NCI-H2029 (cell line): ENCODE results near the gene PLD3.

Source experiments
- DNase-seq: peaks from one replicate; lab custom pipeline; 2025; lab: John Stamatoyannopoulos, UW

The PLD3 gene, protein sequence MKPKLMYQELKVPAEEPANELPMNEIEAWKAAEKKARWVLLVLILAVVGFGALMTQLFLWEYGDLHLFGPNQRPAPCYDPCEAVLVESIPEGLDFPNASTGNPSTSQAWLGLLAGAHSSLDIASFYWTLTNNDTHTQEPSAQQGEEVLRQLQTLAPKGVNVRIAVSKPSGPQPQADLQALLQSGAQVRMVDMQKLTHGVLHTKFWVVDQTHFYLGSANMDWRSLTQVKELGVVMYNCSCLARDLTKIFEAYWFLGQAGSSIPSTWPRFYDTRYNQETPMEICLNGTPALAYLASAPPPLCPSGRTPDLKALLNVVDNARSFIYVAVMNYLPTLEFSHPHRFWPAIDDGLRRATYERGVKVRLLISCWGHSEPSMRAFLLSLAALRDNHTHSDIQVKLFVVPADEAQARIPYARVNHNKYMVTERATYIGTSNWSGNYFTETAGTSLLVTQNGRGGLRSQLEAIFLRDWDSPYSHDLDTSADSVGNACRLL

DNA sequence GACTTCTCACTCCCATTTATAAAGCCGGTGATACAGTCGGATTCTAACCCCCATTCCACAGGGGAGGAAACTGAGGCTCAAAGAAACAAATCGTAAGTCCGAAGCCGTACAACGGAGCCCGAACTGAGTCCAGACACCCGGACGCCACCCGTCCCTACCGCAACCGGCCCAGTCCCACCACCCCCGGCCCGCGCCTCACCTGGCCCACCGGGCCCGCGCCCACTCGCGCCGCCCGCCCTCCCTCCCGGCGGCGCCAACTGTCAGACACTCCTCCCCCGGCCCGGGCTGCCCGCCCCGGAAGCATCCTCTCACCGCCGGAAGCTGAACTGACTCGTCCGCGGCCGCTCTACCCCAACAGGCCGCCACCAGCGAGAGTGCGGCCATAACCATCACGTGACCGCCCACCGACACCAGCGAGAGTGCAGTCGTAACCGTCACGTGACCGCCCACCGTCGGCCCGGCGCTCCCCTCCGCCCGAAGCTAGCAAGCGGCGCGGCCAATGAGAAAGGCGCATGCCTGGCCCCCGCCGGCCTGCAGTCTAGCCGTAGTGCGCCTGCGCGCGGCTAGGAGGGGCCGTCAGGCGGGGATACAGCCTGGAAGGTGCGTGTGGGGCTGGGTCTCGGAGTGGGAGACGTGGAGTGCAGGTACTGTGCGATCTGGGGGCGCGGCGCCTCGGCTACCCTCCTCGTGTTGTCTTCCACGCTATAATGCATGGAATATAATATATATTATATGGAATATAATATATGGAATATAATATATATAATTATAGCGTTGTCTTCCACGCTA lies at the start of gene PLD3, which contains the start of gene C19orf47:
PLD3 (plus strand) TSS at position 571 of the 789 bp plus-strand sequence. CDS start 17,789 bp downstream, outside the sequence.
C19orf47 (minus strand) TSS at position 273 of the 789 bp plus-strand sequence. CDS start 6,540 bp downstream, outside the sequence.
- peak; percentile 99 for DNase-seq

DNA sequence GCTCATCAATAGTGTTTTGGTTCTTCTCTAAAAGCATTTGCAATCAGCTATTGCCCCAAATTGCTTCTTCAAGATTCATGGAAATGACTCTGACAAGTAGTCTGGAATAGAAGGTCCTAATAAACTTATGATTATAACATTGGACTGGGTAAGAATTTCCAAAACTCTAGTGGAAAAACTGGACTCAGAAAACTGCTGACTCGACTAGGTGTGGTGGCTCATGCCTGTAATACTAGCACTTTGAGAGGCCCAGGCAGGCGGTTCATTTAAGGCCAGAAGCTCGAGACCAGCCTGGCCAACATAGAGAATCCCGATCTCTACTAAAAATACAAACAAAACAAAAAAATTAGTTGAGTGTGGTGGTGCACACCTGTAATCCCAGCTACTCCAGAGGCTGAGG lies 47.8 kb upstream of the PLD3 start:
- DNase-seq, result no peak

DNA sequence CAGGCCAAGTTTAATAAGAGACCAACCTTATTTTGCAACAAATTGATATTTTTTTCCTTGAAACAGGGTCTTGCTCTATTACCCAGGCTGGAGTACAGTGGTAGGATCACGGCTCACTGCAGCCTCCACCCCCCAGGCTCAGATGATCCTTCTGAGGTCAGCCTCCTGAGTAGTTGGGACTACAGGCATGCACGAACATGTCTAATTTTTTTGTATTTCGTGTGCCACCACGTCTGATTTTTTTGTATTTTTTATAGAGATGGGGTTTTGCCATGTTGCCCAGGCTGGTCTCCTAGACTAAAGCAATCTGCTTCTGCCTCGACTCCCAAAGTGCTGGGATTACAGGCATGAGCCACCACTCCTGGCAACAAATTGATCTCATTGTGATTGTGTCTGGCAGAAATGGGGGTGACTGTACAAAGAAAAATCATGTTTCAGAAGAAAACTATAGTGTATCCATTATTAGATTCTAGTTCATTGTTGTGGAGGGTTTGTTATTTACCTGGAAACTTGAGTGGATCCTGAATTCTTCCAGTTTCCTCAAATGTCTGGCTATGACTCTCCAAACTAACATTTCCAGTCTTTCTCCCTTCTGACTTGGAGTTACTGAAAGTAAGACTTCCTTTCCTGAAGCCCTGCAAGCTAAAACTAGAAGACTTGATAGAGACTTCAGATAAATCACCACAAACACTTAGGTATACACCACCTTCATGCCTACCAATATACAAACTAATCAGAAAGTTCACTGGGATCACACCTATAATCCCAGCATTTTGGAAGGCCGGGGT lies 46.1 kb upstream of the PLD3 start:
- no peak for DNase-seq

- no peak for DNase-seq
Observed at GRCh38 chr19:40303765-40304164, 44.7 kb upstream of the PLD3 start.

DNA sequence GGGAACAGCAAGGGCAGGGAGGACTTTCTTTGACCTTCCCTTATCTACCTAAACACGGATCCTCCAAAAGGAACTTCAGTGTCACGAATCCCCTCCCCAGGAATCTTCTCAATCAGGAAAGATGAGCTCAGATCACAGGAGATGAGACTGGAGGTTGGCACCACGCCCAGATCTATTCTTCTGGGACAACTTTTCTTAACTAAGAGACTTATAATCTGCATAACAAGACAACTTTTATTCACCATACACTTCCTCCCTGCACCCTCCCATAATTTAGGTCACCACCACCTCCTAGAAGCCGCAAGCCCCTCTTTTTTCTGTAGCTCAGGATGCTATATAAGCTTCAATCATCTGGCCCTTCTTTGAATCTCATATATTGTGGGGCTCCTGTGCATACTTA lies 44.2 kb upstream of the PLD3 start:
- DNase-seq, result no peak

GRCh38 chr19:40305403-40305802 lies 43.1 kb upstream of the PLD3 start:
- peak; percentile 68 for DNase-seq

DNA sequence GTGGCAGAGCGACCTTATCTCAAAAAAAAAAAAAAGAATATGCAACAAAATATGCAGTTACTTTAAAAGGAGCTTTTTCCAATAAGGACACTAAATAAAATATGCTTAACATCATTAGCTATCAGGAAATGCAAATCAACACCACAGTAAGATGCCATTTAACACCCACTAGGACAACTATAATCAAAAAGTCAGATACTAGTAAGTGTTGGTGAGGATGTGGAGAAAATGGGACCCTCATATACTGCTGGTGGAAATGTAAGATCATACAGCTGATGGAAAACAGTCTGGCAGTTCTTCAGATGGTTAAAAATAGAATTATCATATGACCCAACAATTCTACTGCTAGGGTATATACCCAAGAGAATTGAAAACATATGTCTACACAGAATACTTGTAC lies 38.8 kb upstream of the PLD3 start:
- no peak for DNase-seq

DNA sequence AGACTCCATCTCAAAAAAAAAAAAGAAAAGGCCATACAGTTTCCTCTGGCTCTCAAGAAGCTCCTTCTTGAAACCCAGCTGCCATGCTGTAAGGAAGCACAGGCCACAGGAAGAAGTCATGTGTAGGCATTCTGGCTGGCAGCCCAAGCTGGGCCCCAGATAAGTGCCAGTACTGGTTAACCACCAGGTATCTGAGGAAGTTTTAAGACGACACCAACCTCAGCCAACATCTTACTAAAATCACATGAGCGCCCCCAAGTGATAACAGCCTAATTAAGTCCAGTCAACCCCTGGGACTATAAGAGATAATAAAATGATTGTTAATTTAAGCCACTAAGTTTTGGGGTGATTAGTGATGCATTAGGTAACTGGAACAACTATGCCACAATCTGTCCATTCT lies 36.0 kb upstream of the PLD3 start:
- no peak for DNase-seq

DNA sequence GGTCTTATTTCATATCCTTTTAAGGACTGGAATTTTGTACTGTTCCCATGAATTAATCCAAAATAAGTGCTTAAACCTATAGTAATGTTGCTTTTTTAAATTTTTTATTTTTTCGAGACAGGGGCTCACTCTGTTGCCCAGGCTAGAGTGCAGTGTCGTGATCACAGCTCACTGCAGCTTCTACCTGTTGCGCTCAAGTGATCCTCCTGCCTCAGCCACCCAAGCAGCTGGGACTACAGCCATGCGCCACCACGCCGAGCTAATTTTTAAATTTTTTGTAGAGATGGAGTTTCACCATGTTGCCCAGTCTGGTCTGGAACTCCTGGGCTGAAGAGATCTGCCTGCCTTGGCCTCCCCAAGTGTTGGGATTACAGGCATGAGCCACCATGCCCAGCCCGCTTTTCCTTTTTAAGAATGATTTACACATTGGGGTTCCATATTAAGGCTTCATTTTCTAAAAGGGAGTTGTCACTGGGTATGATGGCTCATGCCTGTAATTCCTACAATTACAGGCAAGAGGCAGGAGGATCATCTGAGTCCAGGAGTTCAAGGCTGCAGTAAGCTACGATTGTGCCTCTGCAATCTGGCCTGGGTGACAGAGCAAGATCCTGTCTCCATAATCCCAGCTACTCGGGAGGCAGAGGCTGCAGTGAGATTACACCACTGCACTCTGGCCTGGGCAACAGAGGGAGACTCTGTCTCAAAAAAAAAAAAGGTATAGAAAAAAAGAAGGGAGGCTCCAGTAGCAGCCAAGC lies 35.1 kb upstream of the PLD3 start:
- no peak for DNase-seq

- DNase-seq, result no peak
Observed at GRCh38 chr19:40314656-40315055, 33.8 kb upstream of the PLD3 start.

GRCh38 chr19:40315812-40316470 lies 32.6 kb upstream of the PLD3 start:
- no peak for DNase-seq

GRCh38 chr19:40317338-40317737 lies 31.2 kb upstream of the PLD3 start:
- no peak for DNase-seq

- DNase-seq, result no peak
Observed at GRCh38 chr19:40320558-40320935, 27.9 kb upstream of the PLD3 start.

- DNase-seq, result no peak
Observed at GRCh38 chr19:40321076-40321475, 27.4 kb upstream of the PLD3 start.

GRCh38 chr19:40321566-40322270 lies 26.8 kb upstream of the PLD3 start:
- no peak for DNase-seq

DNA sequence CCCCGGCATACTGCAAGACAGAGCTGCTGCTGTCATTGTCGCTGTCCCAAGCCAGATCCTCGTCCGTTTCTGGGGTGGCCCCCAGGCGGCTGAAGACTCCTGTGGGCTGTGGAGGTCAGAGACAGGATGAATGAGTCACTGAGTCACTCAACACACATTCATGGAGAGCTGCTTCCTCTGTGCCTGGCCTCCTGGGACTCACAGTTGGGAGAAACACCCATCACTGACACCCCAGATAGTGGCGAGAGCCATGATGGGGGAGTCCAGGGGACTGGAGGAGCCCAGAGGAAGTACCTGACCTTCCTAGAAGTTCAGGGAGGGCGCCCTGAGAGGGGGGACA lies 26.3 kb upstream of the PLD3 start:
- DNase-seq, result no peak

DNA sequence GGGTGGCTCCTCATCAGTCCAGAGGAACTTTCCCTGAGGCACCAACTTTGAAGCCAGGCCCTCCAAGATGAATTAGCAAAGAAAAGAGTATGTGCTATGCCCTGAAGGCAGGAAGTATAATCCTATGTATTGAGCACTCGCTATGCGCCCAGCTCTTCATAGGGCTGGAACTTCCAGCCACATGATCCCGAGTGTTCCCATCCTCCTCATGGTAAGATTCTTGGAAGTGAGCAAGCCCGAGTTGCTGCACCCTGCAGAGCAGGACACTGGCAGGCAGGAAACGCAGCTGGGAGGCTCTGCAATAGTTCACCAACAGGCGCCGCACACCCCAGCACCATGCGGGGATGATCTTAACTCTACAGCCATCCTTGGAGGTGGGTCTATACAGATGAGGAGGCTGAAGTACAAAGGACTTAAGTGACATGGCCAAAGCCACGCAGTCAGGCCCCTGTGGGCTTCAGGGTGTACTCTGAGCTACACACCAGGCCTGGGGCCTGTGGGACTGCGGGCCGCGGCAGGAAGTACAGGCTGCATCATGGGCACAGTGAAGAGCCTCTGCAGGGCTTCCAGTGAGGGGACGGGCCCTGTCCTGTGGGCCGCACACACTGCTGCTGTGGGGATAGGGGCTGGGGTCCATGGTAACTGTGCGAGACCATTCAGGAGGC lies 25.4 kb upstream of the PLD3 start:
- no peak for DNase-seq

DNA sequence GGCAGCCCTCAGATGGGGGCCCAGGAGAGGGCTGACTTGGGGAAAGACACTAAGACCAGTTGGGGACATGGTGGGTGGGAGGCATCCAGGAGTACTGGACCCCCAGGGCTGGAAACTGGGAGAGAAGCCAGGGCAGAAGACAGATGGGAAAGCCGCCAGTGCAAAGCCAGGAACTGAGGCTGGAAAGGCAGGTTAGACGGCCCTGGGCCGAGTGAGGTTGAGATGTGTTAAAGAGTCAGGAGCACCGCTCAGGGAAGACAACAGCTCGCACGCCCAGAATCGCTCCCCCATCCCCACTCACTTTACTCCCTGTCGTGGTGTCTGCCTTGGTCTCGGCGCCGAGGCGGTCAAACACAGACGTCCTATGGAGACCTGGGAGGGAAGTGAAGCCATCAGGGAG lies 24.8 kb upstream of the PLD3 start:
- DNase-seq, result no peak

- no peak for DNase-seq
Observed at GRCh38 chr19:40326201-40326600, 22.3 kb upstream of the PLD3 start.

DNA sequence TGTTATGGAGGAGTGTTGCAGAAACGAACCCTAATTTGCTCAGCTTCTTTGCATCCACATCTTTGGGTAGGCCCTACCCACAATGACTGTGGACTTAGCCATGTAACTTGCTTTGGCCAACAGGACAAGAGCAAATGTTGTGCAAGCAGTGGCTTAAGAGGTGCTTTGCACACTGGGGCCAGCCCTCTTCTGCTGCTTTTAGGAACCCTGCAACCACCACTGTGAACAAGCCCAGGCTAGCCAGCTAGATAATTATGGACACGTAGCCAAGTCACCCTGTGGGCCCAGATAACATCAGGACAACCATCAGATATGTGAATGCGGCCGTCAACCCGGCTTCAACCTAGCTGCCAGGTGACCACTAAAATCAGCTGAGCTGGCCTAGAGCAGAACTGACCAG lies 17.4 kb upstream of the PLD3 start:
- no peak for DNase-seq
